HG03025 (cell line): ENCODE measurements around the gene PAM16.

Experiments used
- ATAC-seq: cut with Tn5 transposase; IDR thresholded peaks from one replicate; pipeline ENCODE4 v1.9.1; 2021; ENCODE audit warnings: mild to moderate bottlenecking, moderate library complexity; ENCODE audit not compliant: unreplicated experiment, low FRiP score

The PAM16 gene

GRCh38 chr16:4372001-4372577 is 21.0 kb upstream of the PAM16 start:
- no peak for ATAC-seq

- no peak for ATAC-seq
Observed at GRCh38 chr16:4371357-4372000, 20.4 kb upstream of the PAM16 start, which contains the start of gene VASN. Gene VASN (plus strand): TSS chr16:4371848. CDS start chr16:4380878, 9,030 bp downstream.

- ATAC-seq, result no peak
Observed at GRCh38 chr16:4370570-4371356, 19.6 kb upstream of the PAM16 start.

GRCh38 chr16:4370151-4370550 is 19.0 kb upstream of the PAM16 start:
- no peak for ATAC-seq

GRCh38 chr16:4369007-4369733 is 18.0 kb upstream of the PAM16 start:
- no peak for ATAC-seq

- ATAC-seq, result no peak
Observed at GRCh38 chr16:4367393-4367856, 16.3 kb upstream of the PAM16 start.

GRCh38 chr16:4366016-4366415 is 14.9 kb upstream of the PAM16 start:
- ATAC-seq, result no peak

GRCh38 chr16:4365615-4366014 is 14.5 kb upstream of the PAM16 start:
- no peak for ATAC-seq

GRCh38 chr16:4365014-4365406 is 13.9 kb upstream of the PAM16 start:
- no peak for ATAC-seq

- ATAC-seq, result no peak
Observed at GRCh38 chr16:4364196-4365013, 13.3 kb upstream of the PAM16 start.

- no peak for ATAC-seq
Observed at GRCh38 chr16:4362476-4363135, 11.5 kb upstream of the PAM16 start.

GRCh38 chr16:4361944-4362311 is 10.8 kb upstream of the PAM16 start:
- no peak for ATAC-seq

- no peak for ATAC-seq
Observed at GRCh38 chr16:4361033-4361943, 10.2 kb upstream of the PAM16 start.

- ATAC-seq, result no peak
Observed at GRCh38 chr16:4360538-4361021, 9.5 kb upstream of the PAM16 start.

GRCh38 chr16:4359914-4360313 is 8.8 kb upstream of the PAM16 start:
- ATAC-seq, result no peak

- no peak for ATAC-seq
Observed at GRCh38 chr16:4358831-4359561, 7.9 kb upstream of the PAM16 start.

GRCh38 chr16:4358236-4358635 is 7.1 kb upstream of the PAM16 start:
- no peak for ATAC-seq

GRCh38 chr16:4356820-4357219 is 5.7 kb upstream of the PAM16 start:
- ATAC-seq, result no peak
